IPS-NIHi7 (cell line): ENCODE results near the gene TPCN1.
A peak's percentile ranks its signal among the peaks of the same experiment; 100 is the strongest.

Source experiments
- DNase-seq: peaks from one replicate; pipeline ENCODE4 v3.0.0; 2012; ENCODE audit warnings: mixed read lengths; ENCODE audit errors: extremely low spot score

TPCN1 gene

DNA sequence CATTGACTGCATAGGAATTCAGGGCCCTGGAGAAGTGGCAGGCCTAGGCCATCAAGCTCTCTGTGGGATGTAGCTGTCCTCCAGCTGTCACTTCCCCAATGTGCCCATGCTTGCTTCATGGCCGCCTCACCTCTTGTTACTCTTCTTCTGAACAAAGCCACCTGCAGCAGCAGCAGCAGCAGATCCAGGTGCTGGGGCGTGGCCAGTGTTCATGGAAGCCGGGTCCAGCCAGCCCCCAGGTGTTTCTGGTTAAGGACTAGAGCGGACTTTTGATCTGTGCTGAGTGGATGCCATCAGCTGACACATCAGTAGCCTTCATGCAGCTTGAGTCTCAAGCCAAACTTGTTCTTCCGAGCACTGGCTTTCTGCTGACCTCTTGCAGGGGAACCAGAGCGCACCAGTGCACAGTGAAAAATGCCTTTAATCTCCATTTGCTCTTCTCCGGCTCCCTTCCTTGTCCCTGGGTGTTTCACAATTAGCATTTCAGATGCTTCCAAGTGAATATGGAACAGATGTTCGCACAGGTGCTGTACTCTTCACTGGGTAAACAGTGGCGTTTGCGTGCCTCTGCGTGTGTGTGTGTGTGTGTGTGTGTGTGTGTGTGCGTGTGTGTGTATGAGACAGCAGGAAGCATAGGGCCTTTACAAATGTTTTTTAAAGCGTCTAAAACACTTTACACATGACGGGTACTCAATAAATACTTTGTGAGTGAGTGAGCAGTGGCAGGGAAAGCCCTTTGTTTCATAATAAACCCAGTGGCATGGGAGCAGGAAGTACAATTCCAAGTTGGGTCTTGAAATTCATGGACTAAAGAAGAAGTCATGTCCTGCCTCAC, 20.1 kb downstream of the TPCN1 start:
- DNase-seq: no peak

DNA sequence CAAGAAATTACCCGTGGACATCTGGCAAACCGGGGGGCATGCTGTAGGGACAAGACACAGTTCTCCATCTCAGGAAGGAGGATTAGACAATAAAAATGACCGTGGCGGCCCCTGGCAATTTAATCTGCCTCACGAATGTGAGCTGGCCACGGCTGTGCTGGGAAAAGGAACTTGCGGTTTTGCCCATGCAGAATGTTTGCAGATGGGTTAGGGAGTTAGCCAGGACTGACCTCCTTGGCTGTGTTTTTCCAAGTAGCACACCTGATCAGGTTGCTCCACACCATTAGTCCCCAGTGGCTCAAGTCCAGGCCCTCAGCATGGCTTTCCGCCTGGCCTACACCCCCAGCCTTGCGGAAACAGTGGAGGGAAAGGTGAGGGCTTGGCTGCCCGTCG, 20.8 kb downstream of the TPCN1 start:
- DNase-seq: no peak

DNA sequence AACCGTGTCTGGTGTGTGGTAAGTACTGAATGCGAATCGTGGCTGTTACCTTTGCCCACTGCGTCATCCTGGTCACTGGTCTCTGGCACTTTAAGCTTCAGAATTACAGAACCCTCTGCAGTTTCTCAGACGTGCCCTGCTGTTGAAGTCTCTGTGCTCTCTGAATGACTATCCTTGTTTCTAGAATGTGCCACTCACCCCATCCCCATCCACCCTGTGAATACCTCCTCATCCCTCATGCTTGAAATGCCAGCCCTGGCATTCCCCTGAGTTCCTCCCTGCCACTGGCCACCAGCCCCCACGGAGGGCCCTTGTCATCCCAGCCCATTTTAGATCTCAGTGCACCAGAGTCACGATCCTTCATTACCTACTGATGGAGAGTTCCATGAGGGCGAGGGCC, 21.3 kb downstream of the TPCN1 start:
- no peak for DNase-seq

DNA sequence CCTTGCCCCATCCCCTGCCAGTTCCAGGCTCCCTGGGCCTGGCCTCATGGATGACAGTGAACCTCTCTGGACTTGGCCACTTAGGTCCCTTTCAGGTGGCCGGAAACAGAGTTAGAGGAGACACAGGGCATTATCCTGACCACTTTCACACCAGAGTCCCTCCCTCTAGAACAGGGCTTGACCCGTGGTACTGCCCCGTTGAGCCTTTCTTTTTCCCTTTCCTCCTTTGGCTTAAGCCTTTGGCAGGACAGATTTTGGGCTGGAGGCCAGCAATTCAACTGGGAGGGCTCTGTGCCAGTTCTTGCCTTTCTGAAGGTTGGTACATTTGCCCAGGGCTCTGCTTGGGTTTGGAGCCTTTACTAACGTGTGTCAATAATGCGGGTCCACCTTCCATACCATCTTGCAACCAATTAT, 22.8 kb downstream of the TPCN1 start:
- DNase-seq: no peak

DNA sequence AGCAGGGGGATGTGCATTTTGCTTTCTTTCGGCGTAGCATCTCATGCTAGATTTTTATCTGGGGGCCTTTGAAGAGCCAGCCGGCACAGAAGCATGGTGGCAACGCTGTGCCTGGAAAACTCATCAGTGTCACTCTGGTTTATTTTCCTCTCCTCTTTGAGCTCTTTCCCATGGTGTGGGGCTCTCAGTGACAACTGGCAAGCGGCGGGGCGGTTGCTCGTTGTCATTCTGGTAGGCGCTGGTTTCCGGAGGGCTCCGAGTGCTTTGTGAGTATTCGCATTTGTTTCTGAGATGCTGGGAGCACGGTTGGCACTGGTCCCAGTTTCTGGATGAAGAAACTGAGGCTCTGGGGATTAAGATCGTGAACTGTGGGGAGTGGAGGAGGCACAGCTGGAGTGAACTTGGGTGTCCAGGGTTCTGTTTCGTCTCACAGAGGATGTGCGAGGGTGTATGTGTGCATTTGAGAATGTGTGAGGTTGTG, 23.3 kb downstream of the TPCN1 start:
- no peak for DNase-seq

DNA sequence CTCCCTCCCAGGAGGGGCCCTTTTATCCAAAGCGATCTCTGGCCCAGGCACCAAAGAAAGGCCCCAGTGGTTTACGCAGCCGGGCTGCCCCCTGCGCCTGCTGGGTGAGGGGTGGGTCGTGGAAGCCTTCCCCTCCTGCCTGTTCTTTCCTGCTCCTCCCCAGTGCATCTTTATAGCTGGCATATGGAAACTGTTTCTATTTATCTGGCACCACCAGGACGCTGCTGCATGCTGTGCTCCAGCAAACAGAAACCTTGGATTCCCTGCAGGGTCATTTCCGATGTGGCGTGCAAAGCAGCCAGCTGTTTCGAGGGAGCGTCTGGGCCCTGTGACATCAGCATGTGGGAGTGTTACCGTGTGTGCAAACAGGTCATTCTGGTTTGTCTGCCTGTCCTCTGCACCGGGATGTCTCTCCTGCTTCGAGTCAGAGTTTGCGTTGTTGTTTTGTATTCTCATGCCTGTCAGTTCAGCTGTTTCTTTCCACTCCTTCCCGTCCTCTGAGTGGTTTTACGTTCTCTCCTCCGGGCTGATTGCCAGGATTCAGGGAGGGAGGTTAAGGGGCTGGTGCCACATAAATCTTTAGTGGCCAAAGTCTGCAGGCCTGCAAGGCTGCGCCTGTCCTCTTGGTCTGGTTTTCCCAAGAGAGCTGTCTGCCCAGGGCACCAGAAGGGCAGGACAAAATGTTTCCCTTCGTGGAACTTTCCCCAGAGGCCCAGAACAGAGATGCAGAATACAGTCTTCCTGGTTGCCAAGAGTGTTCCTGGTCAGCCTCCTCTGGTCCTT, 24.6 kb downstream of the TPCN1 start:
- peak; percentile 78 for DNase-seq

DNA sequence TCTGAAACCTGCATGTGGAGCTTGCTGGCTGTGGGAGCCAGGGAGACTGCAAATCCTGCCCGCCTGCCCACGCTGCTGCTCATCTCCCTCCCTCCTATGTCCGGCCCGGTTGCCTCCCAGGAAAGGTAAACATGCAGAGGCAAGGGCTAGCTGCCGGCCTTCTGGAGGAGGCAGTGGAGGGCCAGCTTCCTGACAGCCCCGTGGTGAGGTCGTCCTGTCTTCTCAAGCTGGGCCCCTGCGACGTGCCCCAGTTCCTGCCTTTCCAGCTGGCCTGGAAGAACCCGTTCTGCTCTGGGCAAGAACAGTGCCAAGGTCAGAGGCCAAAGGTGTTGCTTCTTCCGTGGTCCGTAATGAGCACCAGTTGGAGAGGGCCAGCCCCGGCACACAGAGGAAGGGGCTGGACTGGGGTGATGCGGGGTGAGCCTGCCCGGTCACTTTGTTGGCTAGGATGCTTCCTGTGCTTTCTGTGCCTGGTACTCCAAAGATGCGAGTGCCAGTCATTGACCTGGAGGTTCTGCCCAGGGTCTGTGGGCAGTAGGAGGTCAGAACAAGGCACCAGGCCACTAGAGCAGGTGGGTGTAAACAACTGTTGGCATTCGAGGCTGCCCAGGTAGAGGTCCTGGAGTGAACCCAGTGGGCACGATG, 25.3 kb downstream of the TPCN1 start:
- peak; percentile 43 for DNase-seq

DNA sequence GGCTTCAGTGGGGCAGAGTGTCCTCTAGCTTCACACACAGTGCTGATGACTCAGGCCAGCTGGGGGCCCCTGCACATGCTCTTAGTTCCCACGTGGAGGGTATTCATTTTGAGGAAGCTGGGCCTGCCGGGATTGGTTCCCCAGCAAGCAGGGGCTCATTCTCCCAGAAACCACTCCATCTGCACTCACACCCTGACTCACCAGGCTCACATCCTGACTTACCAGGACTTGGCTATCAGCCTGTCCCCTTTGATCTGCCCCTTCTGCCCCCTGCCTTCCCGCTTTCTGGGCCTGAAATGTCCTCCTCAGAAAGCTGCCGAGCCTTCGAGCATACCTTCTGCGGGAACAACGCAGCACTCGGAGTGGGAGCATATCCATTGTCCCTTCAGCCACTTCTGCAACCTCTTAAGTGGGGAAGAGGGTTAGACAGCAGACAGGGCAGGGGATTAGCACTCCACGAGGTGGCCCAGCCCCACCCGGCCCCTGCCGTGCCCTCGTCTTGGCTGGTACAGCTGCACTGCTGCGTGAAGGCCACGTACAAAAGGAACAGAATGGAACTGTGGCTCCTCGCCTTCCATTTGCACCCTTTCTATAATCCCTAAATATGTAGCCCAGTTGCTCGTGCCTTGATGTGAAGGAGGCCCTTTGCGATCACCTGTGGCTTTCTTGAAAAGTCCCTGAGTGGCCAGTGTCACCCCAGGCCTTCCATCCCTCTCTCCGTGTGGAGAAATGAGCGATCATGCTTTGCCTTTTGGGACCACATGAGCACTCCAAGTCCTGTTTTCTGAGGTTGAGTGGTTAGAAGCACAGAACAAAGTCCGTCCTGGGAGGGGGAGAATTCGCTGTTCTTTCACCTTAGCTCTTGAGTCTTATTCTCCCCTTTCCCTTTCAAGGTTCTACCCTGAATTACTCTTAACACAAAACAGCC, 26.1 kb downstream of the TPCN1 start:
- no peak for DNase-seq

DNA sequence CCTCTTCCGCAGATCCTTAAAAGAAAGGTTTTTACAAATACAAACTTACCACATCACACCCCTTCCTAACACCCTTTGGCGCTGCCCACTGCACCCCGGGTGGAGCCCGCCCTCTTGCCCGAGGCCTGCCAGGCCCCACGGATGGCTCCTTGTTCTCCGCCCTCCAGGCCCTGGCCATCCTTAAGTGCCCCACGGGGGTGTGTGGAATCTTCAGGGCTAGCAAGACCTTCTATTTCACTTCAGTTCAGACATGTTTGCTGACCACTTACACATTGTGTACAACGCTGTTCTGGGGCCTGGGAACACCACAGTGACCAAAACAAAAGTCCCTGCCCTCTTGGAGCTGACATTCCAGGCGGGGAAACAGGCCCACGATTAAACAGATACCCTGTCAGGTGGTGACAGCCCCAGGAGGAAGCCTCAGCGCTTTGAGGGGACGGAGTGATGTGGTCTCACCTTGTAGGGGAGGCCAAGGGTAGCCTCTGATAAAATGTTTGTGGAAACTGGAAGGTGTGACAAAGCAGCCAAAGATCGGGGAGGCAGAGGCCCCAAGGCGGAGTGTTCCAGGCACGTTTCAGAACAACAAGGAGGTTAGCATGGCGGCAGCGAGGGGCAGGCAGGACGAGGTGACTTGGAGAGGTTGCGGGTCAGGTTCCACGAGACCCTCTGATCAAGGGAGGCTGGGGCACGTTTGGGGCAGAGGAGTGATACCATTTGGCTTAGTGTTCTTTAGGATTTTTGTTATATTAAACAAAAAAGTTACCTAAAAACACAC, 27.0 kb downstream of the TPCN1 start:
- DNase-seq: no peak

DNA sequence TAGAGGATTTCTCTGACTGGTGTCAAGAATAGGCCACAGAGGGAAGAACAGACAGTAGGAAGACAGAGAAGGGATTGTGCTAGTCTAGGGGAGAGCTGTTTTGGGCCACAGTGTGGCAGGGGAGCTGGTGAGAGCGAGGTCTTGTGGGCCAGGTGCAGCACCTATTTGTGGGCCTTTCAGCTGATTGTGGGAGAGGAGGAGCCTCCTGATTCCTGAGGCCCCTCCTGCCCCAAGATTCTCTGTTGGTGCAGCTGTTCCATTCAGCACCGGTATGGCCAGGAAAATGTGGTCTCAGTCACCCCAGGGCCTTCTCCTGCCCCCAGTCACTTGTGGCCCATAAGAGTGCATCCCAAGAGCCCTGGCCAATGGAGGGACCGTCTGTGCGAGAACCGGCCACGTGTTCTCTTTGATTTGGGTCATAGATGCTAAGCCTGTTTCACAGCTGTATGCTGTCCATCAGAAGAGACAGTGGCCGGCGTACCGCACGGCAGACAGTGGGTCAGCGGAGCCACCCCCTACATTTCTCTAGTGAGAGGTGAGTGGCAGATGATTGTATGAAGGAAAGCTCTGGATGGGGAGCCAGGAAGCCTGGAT, 27.7 kb downstream of the TPCN1 start:
- no peak for DNase-seq

DNA sequence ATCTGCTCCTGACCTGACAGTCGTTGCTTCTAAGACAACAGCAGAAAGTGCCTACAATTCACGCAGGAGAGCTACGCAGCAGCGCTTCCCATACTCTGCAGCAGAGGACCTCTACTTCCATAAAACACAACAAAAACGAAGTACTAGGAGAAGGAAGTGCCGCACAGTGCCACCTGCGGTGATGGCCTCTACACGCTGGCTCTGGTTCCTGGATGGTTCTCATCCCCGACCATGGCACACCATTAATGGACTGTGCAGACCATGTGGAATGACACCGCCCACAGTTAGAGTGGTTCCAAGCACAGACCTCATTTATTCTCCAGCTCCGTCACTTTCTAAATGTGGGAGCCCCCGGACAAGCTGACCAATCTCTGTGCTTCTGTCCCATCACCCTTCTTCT, 28.3 kb downstream of the TPCN1 start:
- no peak for DNase-seq

DNA sequence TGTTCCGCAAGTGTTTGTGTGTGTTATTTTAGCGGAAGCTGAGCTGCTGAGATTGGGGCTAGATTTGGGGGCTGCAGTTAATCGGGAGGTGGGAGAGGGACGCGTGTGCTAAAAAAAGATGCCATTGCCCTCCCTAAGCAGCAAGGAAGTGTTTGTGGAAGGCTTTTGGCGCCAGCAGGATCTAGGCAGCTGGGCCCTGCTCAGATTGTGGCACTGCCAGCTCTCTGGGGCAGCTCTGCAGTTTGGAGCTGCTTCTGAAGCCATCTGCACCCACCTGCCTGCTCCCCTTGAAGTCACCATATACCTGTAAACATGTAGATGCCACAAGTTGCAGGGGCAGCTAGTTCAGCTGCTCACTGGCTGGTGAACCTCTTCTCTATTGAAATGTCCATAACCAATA, 28.8 kb downstream of the TPCN1 start:
- DNase-seq: no peak

DNA sequence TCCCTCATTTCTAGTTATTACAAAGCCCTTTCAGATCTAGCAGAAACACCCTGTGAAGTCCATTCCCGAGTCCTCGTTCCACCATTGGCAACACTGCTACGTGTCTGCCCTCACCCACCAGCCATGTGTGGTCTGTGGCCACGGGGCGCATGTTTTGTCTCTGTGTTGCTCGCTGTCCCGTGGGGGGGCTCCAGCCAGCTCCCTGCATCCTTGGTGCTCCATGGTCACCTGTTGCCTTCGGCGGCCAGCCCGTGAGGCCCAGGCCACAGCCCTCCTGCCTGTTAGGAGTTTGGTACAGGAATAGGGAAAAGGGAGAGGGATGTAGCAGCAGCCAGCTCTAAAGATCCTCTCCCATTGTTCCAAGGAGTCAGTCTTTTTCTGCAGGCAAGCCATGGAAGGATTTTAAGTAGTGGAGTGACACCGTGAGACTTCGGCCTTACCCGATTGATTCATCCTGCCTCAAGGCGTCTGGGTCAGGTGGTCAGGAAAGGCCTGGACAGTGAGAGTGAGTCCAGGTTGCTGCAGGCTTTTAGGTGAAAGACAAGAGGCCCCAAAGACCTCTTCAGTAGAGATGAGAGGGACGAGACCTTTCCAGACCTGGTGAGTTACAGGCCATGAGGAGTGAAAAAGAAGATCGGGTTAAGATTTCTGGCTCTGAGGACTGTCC, 30.3 kb downstream of the TPCN1 start:
- no peak for DNase-seq

DNA sequence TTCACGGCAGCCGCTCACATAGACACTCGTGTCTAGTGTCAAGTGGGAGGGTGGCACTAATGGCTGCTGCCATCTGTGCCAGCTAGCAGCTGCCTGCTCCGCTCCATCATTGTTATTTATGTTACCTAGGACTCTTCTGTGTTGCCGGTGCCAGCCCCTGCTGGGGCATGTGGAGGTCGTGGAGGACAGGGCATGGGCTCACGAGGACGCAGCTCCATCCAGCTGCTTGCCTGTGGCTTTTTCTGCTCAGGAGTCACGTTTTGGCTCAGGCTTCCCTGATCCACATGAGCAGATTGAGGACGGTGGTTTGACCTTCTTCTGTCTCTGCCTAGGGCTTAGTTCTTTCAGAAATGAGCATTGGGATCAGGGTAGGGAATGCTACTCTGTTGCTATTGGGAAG, 31.2 kb downstream of the TPCN1 start:
- no peak for DNase-seq

DNA sequence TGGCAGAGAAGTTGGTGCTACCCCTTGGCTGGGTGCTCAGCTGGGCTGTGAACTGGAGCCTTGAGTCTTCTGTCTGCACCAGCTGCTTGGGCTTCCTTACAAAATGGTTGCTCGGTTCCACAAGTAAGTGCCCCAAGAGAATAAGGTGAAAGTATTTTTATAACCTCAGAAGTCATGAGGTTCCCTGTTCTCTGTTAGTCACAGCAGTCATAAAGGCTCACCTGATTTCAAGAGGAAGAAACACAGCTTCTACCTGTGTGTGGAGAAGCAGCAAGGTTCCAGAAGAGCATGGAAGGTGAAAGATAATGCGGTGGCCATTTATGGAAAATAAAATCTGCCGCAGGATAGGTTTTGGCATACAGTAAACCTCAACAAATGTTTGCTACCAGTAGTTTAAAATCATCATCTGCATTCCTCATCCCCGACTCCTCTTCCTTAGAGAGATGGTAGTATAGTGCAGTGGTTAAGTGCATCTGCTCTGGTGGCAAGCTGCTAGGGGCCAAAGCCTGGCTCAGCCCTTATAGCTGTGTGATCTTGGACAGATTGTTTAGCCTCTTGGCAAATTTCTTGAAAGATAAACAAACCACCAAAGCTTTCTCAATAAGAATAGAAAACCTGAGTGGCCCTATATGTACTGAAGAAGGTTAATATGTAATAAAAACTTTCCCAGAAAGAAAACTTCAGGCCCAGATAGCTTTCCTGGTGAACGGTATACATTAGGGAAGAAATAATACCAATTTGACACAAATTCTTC, 32.4 kb downstream of the TPCN1 start:
- DNase-seq: no peak

DNA sequence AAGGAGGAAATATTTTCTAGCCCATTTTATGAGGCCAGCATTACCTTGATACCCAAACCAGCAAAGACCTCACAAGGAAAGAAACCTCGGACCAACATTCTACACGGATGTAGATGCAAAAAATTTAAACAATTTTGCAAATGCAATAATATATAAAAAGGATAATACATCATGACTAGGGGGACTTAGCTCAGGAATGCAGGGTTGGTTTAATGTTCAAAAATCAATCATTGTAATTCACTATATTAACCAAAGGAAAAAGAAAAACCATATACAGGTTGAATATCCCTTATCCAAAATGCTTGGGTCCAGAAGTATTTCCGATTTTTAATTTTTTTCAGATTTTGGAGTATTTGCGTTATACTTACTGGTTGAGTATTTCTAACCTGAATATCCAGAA, 33.0 kb downstream of the TPCN1 start:
- DNase-seq: no peak

DNA sequence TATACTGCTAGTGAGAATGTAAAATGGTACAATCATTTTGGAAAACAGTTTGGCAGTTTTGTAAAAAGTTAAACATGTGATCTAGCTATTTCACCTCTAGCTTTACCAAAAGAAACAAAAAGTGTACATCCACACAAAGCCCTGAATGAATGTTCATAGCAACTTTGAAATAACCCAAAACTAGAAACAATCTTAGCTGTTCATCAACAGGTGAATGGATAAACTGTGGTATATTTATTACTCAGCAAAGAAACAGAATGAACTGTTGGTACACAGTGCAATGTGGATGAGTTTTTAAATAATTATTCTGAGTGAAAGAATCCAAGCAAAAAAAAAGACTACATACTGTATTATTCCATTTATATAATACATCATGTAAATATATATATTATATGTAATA, 36.3 kb downstream of the TPCN1 start:
- DNase-seq: no peak

DNA sequence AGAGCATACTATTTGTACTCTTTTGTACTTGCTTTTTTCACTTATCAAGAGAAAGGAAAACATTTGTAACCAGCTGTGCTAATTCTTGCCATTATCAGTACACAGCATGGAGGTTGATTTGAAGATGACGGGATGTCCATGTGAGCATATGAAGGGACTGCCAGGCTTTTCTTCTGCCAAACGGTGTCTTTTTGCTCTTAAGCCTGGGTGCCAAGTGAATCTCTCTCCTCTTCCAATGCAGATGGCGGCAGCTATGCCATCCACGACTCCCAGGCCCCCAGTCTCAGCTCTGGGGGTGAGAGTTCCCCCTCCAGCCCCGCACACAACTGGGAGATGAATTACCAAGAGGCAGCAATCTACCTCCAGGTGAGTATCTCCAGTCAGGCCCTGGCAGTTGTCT, 38.9 kb downstream of the TPCN1 start:
- DNase-seq: no peak
